ENCODE measurements around the gene CCDC137.
A peak's percentile ranks its signal among the peaks of the same experiment; 100 is the strongest.

The CCDC137 gene

GRCh38 chr17:81684442-81684911 lies 17.9 kb downstream of the CCDC137 start:
- DNase-seq (ENCODE audit: low read depth in 1 of 2, low spot score in 1 of 2) = no peak
- no peak for TF ChIP-seq POLR2AphosphoS5 (IDR thresholded peaks at IDR 0.05; ENCODE audit: low read depth)
- TF ChIP-seq SPI1 (IDR thresholded peaks at IDR 0.05; ENCODE audit: borderline replicate concordance, low read depth) = no peak
- TF ChIP-seq GABPA (IDR thresholded peaks at IDR 0.05; ENCODE audit: low read depth) = no peak
- TF ChIP-seq CTCF (IDR thresholded peaks at IDR 0.05; ENCODE audit: insufficient read depth, low read length) = no peak
- TF ChIP-seq REST (IDR thresholded peaks at IDR 0.05; ENCODE audit: insufficient replicate concordance, low read depth) = no peak
- peak overlapping the region; percentile 75 for H3K4me3 ChIP-seq (replicated peaks; ENCODE audit: insufficient read depth, low read length)
- peak overlapping the region; percentile 84 for H3K27ac ChIP-seq (replicated peaks)
- no peaks in the 10 kb centered on the region for H3K27me3 ChIP-seq (ENCODE audit: insufficient read depth, poor library complexity, severe bottlenecking)

- no peaks in the 10 kb centered on the region for H3K27me3 ChIP-seq (ENCODE audit: insufficient read depth, poor library complexity, severe bottlenecking)
- no peak for DNase-seq (ENCODE audit: low read depth in 1 of 2, low spot score in 1 of 2)
- peak overlapping the region; percentile 84 for H3K27ac ChIP-seq (replicated peaks)
- peak overlapping the region; percentile 75 for H3K4me3 ChIP-seq (replicated peaks; ENCODE audit: insufficient read depth, low read length)
- no peak for TF ChIP-seq POLR2AphosphoS5 (IDR thresholded peaks at IDR 0.05; ENCODE audit: low read depth)
- TF ChIP-seq CTCF (IDR thresholded peaks at IDR 0.05; ENCODE audit: insufficient read depth, low read length) = no peak
- TF ChIP-seq SPI1 (IDR thresholded peaks at IDR 0.05; ENCODE audit: borderline replicate concordance, low read depth) = no peak
- no peak for TF ChIP-seq REST (IDR thresholded peaks at IDR 0.05; ENCODE audit: insufficient replicate concordance, low read depth)
Observed at GRCh38 chr17:81685108-81685507, 18.6 kb downstream of the CCDC137 start.

GRCh38 chr17:81686614-81687013 lies 20.1 kb downstream of the CCDC137 start:
- no peak for DNase-seq (ENCODE audit: low read depth in 1 of 2, low spot score in 1 of 2)
- TF ChIP-seq POLR2AphosphoS5 (IDR thresholded peaks at IDR 0.05; ENCODE audit: low read depth) (no peak), SPI1 (IDR thresholded peaks at IDR 0.05; ENCODE audit: borderline replicate concordance, low read depth) (no peak), CTCF (IDR thresholded peaks at IDR 0.05; ENCODE audit: insufficient read depth, low read length) (no peak), GABPA (IDR thresholded peaks at IDR 0.05; ENCODE audit: low read depth) (no peak), REST (IDR thresholded peaks at IDR 0.05; ENCODE audit: insufficient replicate concordance, low read depth) (no peak)
- Histone ChIP-seq H3K27me3 (ENCODE audit: insufficient read depth, poor library complexity, severe bottlenecking) (no peaks in the 10 kb centered on the region), H3K4me3 (replicated peaks; ENCODE audit: insufficient read depth, low read length) (no peak overlapping the region), H3K27ac (replicated peaks) (no peak overlapping the region)
